Measurements from ENCODE around the gene LOC101059915.
"Not testable (repeated sequence)": the region's sequence is repeated elsewhere in the genome, so short reads cannot be mapped to it uniquely, and the experiment has no call there.

Gene LOC101059915

DNA sequence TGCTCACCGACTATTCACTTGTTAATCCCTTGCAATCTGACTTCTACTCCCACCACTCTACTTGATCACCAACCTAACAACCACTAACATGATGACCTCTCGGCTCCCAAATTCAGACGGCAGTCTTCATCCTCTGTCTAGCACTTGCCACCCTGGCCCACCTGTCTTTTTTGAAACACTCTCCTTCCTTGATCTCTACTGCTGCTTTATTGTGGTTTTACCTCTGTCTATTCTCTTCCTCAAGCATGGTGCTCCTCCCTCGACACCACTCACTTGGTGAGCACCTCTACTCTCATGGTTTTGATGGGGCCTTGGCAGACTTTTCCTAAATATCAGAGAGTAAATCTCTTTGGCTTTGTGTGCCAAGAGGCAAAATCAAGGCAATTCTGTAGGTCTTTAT is 27.3 kb upstream of the LOC101059915 start:
- no peak for DNase-seq
- ATAC-seq: no peak

DNA sequence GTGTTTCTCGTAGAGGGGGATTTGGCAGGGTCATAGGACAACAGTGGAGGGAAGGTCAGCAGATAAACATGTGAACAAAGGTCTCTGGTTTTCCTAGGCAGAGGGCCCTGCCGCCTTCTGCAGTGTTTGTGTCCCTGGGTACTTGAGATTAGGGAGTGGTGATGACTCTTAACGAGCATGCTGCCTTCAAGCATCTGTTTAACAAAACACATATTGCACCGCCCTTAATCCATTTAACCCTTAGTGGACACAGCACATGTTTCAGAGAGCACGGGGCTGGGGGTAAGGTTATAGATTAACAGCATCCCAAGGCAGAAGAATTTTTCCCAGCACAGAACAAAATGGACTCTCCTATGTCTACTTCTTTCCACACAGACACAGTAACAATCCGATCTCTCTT is 22.9 kb upstream of the LOC101059915 start:
- DNase-seq, ATAC-seq: not testable (repeated sequence)

DNA sequence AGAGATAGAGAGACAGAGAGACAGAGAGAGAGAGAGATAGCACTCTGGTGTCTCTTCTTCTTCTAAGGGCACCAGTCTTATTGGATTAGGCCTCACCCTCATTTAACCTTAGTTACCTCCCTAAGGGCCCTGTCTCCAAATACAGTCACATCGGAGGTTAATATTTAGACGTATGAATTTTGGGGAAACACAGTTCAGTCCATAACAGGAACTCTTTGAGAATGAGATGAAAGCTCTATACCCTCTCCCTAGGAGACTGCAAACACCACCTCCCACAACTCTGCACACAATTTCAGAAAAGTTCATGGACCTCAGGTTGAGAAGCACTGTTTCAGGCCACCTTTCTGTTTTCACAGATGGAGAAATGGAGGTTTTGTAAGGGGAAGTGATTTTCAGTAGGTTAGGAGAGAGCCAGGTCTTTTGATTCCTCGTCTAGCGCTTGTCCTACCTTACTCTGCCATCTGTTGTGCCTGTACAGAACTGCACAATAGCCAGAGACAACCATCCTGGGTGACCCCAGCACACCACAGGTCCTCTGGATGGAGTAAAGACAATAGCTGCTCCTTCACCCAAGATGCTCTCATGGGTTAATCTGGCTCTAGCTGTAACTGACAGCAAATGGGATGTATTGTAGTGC is 16.9 kb upstream of the LOC101059915 start:
- DNase-seq (no peak), ATAC-seq (peak; percentile 96)

DNA sequence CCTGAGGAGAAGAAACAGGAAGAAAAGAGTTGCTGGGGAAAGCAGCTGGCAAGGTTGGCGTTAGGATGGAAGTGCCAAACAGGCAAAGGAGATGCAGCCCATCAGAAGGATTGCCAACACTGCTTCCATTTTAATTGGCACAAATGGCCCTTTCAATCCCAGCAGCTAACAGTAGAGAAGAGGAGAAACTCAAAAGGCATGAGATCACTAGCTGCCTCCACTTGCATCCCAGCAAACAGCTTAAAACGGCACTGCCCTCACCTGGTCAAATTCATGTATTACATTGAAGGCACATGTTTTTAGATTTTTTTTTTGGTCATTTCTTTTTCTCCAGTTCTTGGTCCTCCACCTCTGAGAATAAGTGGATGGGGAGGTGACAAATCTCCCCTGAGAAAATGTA is 14.9 kb upstream of the LOC101059915 start:
- ATAC-seq (peak; percentile 55), DNase-seq (peak; percentile 58)

DNA sequence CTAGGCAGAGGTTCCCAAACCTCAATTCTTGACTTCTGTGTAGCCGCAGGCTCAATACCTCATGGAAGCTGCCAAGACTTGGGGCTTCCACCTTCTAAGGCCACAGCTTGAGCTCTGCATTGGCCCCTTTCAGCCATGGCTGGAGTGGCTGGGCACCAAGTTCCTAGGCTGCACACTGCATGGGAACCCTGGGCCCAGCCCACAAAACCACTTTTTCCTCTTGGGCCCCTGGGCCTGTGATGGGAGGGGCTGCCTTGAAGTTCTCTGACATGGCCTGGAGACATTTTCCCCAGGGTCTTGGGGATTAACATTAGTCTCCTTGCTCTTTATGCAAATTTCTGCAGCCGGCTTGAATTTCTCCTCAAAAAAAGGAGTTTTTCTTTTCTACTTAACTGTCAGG is 14.0 kb upstream of the LOC101059915 start:
- ATAC-seq: no peak
- no peak for DNase-seq

DNA sequence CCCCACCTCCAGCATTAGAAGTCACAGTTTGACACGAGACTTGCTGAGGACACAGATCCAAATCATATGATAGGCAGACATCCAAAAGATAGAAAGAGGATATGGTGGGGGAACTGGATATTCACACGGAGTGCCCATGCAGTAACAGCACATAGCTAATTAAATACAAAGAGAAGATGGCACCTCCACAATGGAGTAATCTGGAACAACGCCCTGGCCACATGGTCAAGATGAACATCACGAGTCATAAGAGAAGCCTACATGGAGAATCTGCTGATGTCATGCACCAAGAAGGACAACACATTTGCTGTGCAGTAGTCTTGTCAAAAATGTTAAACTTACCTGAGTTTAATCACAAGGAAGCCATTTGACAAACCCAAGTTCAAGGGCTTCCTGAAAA is 10.1 kb upstream of the LOC101059915 start:
- ATAC-seq: no peak
- DNase-seq: no peak

DNA sequence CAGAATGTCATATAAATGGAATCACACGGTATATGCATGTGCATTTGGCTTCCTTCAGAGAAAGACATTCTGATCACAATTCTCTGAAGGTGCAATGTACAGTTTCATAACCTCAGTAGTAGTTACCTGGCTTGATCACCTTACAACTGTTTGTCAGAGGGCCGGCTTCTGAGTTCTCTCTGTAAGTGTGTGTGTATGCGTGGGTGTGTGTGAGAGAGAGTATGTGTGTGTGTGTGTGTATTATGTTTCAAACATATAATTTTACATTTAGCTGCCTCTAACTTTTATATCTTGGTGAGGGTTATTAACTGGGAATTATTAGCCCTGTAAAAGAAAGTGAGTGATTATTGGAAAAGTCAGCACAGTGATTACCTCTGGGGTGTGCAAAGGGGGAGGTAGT is 8.0 kb upstream of the LOC101059915 start:
- DNase-seq (no peak), ATAC-seq (no peak)

DNA sequence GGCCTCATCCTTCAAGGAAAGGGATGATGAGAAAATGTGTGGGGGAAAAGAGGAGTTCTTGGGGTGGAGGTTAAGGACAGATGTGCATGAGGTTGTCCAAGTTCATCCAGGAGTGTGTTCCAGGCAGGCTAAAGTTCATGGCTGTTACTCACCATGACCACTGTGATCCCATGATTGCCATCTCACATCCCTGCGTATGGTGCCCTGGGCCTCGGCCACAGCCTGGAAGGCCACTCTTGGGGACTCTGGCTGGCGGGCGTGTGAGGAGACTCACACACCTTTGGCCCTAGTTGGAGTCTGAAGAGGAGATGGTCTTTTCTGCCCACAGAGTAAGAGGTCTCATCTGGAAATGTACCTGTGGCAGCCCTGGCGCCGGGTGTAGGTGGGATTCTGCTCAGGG is 7.4 kb upstream of the LOC101059915 start:
- no peak for ATAC-seq
- DNase-seq: no peak

DNA sequence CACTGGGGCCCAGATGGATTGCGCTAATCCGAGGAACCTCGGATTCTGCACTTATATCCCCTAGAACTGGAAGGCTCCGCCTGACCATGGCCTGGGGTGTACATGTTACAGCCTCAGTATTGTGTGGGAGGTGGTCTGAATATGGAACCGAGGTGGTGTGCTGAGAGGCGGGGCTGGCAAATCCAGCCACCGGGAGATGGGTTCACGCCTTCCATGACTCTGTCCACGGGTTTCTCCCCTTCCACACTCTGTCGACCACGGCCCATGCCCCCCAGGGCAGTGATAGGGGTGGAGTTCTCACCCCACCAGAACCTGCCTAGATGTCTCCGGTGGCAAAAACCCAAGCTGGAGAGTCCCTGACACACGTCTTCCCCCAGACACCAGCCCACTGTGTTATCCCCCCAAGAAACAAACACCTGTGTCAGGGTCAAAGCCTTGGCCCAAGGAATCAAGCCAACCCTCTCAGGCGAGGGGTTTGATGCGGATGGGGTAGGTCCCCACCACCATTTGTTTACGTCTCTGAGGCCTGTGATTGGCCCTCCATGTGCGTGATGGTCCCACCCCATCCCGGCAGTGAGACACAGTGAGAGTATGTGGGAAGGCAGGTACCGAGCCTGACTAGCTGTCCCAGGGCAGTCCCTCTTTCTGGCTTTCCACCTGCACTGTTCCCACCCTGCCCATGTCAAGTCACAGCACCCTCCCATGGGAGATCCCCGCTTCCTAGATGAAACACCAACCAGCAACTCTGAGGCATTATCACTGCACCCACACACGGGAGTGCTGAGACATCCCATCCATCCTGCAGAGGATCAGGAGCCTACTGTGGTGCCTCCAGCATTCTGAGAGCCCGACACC is 6.6 kb upstream of the LOC101059915 start:
- ATAC-seq (no peak), DNase-seq (no peak)

DNA sequence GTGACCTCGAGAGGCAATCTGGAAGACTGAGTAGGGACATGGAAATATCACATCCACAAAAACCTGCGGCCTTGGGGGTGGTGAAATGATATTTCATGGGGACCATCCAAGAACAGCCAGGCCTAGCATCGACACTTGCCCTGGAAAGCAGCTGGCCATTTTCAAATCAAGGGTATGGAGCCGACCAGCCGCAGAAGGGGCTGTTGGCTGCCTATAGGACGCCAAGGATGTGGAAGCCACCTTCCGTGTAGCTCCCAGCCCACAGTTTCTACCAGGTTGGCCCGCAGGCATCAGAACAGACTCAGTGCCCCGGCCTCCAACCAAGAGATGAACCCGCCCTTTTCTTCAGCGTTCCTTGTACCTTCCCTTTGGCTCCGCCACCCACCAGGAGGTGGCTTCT is 5.4 kb upstream of the LOC101059915 start:
- no peak for ATAC-seq
- DNase-seq: no peak

DNA sequence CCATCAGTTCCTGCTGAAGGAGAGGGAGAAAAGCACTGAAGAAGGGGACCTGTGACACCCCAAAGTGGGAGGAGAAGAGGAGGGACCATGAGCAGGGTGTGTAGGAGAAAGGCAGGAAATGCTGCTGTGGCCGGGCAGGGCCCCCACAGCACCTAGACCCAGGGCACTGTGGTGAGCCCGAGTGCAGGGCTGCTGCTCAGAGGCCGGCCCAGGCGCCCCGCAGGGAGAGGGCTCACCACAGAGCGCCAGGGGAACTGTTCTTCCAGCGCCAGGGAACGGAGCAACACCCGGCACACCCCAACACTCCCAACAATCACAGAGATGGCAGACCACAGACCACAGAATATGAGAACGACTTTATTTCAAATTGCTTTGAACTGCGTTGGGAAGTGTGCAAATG is 4.7 kb upstream of the LOC101059915 start:
- DNase-seq (peak; percentile 26), ATAC-seq (peak; percentile 17)

DNA sequence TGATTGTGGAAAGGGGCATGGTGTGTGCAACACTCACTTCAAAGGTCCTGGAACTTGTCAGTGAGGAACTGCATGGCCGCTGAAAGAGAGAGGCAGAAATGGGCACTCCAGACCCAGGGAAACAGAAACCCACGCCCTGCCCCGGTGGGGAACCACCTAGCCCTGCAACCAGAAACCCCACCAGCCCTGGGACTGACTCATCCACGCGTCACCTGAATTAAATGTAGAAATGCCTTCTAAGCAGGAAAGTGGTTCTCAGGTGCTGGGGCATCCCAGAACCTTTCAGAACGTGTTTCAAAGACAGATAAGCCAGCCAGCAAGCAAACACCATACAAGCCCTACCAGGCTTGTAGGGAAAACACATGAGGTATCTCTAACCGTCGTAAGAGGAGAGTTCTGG is 4.1 kb upstream of the LOC101059915 start:
- peak; percentile 42 for ATAC-seq
- DNase-seq: peak; percentile 60

DNA sequence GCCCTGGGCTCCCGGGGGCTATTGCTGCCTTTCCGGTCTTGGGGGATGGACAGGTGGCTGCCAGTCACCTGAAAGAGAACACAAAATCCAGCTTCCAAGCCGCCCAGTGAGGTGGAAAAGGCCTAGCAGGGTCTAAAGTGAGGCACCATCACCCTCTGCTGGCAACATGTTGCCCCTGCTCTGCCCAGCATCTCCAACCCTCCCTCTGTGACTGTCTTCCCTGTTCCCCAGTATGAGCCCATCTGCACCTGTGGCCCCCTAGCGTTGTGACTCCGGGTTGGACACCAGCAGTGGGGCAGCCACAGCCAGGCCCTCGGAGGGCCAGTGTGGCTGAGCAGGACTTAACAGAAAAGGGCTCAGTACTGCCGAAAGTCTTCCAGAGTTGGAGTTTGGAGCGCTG is 3.1 kb upstream of the LOC101059915 start:
- not testable (repeated sequence) for DNase-seq
- ATAC-seq: peak; percentile 59

DNA sequence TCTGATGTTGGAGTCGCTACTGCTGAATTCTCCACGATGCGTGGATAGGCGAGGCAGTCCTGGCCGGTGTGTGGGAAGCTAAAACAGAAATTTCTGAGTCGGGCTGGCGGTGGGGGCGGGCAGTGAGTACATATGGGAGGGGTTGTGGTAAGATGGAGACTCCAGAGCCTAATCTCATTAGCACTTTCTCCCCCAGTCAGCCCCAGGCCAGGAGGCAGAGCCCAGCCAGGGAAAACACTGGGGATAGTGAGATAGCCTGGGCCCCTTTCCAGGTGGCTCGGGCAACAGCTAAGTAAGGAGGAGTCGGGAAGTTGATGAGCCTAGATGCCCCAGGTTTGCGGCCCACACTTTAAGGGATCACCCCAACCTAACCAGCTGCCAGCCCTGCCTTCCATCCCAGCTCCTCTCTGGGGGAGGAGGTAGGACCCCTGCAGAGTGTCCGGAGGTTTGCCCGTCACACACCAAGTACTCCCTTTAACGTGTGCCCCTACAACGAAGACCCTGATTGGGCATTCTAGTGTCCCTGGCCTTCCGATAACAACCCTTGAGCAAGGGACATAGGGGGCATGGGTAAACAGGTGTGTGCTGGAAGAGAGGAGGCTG is 2.4 kb upstream of the LOC101059915 start:
- no peak for ATAC-seq

DNA sequence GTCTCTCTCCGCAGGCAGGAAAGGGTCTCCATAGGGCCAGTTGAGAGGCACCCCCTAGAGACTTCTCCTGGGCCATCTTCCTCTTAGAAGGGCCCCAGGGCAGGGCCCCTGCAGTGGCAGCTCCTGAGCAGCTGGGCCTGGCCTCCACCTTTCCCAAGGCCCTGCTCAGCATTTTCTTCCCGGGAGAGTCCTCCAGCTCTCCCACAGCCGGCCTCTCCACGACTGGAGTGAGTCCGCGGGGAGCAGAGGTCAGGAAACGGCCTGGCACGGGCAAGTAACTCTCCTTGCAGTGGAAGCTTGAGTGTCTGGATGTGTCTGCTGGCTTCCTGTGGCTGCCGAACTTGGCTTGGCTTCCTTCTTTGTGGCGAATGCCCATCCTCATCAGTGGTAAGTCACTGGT is 1.6 kb upstream of the LOC101059915 start:
- no peak for ATAC-seq
- DNase-seq: no peak

More for the DNA sequence above, 2.4 kb upstream of the LOC101059915 start:
- DNase-seq: no peak

DNA sequence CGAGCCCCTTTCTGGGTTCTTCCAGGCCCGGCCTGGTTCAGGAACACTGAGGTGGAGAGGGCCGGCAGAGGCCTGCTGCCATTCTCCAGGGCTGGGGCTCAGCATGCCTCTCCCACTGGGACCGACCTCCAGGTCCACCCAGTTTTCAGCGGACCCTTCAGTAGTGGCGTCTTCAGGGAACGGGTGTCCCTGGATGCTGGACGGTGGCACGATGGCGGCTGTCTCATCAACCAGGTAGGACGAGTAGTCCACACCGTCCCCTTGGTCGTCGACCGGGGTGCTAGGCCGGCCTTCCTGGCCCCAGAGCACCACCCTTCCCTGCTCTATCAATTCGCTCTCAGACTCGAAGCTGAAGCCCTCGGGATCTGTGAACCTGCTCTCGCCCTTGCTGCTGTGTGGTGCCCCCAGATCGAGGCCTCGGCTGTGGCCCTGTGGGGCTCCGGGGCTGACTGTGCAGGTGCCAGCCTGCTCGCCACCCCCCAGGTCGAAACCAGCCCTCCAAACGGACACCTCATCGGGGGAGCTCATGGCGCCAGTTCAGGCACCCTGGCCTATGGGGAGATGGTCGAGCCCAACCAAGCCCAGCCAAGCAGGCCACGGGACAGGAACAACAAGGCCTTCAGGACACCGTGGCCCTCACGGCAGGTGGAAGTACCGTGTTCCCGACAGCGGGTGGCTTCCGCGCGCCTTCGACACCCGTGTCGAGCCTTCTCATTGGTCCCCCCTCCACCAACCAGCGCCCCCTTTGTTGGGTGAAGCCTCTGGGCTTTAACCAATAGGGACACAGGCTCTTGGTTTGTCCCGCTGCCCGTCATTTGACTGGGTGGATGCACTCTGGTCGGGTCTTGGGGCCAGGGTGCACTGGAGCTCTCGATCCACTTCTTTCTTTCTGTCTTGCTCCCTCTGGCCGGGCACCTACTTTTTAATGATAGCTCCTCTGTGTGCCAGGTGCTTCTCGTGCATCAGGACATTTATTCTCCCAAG is 814 bp upstream of the LOC101059915 start:
- no peak for DNase-seq
- no peak for ATAC-seq

DNA sequence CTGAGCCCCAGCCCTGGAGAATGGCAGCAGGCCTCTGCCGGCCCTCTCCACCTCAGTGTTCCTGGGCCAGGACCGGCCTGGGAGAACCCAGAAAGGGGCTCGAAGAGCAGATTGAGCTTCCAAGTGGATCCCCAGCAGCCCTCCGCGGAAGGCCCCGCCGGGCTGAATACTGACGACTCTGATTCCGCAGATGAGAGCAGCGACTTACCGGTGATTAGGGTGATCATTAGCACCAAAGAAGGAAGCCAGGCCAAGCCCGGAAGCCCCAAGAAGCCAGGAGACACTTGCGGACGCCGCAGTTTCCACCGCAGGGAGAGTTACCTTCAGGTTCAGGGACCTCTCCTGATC is 876 bp downstream of the LOC101059915 start:
- no peak for ATAC-seq
- no peak for DNase-seq

DNA sequence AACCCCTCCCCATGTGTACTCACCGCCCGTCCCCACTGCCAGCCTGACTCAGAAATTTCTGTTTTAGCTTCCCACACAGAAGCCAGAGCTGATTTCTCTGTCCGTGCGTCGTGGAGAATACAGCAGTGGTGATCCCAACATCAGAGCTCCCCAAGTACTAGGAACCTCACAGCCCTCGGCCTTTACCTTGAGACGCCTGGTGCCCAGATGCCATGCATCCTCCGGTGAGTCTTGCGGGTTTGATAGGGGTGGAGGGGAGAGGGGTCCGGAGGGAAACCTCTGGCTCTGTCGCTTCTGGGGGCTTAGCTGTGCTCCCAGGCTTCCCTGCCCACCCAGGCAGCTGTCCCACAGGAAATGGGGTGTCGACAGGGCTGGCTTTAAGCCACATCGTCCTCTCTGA is 2.1 kb downstream of the LOC101059915 start:
- DNase-seq: no peak
- no peak for ATAC-seq

DNA sequence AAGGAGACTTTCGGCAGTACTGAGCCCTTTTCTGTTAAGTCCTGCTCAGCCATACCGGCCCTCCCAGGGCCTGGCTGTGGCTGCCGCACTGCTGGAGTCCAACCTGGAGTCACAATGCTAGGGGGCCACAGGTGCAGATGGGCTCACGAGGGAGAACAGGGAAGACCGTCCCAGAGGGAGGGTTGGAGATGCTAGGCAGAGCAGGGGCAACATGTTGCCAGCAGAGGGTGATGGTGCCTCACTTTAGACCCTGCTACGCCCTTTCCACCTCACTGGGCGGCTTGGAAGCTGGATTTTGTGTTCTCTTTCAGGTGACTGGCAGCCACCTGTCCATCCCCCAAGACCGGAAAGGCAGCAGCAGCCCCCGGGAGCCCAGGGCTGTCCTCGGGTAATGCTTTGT is 2.6 kb downstream of the LOC101059915 start:
- peak; percentile 32 for DNase-seq
- ATAC-seq: not testable (repeated sequence)

DNA sequence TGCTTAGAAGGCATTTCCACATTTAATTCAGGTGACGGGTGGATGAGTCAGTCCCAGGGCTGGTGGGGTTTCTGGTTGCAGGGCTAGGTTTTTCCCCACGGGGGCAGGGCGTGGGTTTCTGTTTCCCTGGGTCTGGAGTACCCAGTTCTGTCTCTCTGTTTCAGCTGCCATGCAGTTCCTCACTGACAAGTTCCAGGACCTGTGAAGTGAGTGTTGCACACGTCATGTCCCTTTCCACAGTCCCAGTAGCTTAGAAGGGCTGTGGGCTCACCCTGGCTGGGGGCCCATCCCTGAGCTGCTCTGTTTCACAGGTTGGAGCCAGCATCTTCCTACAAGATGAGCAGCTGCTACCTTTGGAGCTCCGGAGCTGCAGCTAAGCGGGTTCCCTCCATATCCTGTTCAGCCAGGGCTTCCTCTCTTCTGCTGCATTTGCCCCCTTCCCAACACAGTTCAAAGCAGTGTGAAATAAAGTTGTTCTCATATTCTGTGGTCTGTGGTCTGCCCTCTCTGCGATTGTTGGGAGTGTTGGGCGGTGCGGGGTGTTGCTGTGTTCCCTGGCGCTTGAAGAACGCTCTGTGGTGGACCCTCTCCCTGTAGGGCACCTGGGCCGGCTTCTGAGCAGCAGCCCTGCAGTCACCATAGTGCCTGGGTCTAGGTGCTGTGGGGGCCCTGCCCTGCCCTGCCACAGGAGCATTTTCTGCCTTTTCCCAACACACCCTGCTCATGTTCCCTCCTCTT is 3.9 kb downstream of the LOC101059915 start:
- ATAC-seq (peak; percentile 74), DNase-seq (peak; percentile 61)

DNA sequence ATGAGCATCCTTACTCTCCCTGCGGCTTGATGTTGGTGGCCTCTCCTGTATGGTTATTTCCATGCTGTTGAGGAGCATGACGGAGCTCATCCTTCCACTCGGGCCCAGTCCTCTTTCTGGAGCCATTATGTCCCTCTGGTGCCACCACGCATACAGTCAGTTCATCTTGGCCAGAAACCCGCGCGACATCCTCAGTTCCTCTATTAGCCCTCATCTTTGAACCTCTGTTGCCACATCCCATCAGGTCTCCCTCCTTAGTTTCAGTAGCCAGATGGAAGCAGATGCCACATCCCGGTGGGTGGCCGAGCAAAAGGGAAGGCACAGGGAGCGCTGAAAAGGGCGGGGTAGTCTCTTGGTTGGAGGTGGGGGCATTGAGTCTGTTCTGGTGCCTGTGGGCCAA is 4.6 kb downstream of the LOC101059915 start:
- ATAC-seq: no peak
- DNase-seq: no peak

Measured in stimulated activated naive CD8-positive, alpha-beta T cell treated with anti-CD3 and anti-CD28 coated beads, Interleukin-15, Interleukin-2, amounts not matched to agents 100 U/mL and 50 U/mL, for 24 hours (primary cell).